NCI-H2196 treated with DMSO at 0.1 percent for 48 hours (cell line): ENCODE results near the gene CREM.

ENCODE experiments used
- DNase-seq: peaks from one replicate; lab custom pipeline; 2025; ENCODE audit not compliant: unreplicated experiment; lab: John Stamatoyannopoulos, UW

The CREM gene

GRCh38 chr10:35262436-35262835 lies 135.8 kb downstream of the CREM start:
- no peak for DNase-seq
